IMR-90 (cell line): ENCODE data around the gene DGAT2. TPM values are rescaled to one million over a fixed set of nuclear protein-coding genes. Genes with fewer than 3 reads are reported as not detected.

ENCODE experiments used
- ATAC-seq: fragments of 200-7000 bp; cut with Tn5 transposase; 2 replicates; pipeline ENCODE4 v1.9.1; 2020; ENCODE audit warnings: low read depth, mild to moderate bottlenecking, moderate library complexity
- BruUV-seq: library from RNA; stranded (reverse); fragments of 400-500 nt; replicated peaks from 2 replicates; lab custom pipeline; 2021; lab: Mats Ljungman, UMichigan
- CTCF ChIA-PET: fragments of 300-600 bp; formaldehyde crosslinking; extraction: SDS; loops from one replicate; lab custom pipeline; 2021; ENCODE audit warnings: antibody characterized with exemption; lab: Yijun Ruan, JAX
- POLR2A ChIA-PET: fragments of 300-600 bp; sonication (Branson Sonifier 250); formaldehyde crosslinking; loops from one replicate; lab custom pipeline; 2022; ENCODE audit warnings: antibody characterized with exemption; ENCODE audit not compliant: unreplicated experiment; lab: Charles Lee
- DNase-seq: peaks from one replicate; pipeline ENCODE4 v3.0.0; 2013
- H2AFZ ChIP-seq: replicated peaks from 2 replicates; pipeline ENCODE3; 2013; ENCODE audit warnings: low read length, mild to moderate bottlenecking; ENCODE audit not compliant: poor library complexity
- H2AK5ac ChIP-seq: 2 replicates; pipeline ENCODE4 v1.6.1; 2013; ENCODE audit warnings: low read depth, low read length, inconsistent platforms
- H2AK9ac ChIP-seq: replicated peaks from 2 replicates; pipeline ENCODE3; 2013; ENCODE audit warnings: mild to moderate bottlenecking, low read depth, low read length, moderate library complexity; ENCODE audit not compliant: poor library complexity
- H2BK120ac ChIP-seq: 2 replicates; pipeline ENCODE4 v1.6.1; 2013; ENCODE audit warnings: low read depth, low read length, inconsistent platforms
- H2BK15ac ChIP-seq: 3 replicates; pipeline ENCODE4 v1.6.1; 2013; ENCODE audit warnings: low read depth, low read length, inconsistent platforms
- H2BK20ac ChIP-seq: 2 replicates; pipeline ENCODE4 v1.6.1; 2013; ENCODE audit warnings: low read depth, mild to moderate bottlenecking, inconsistent platforms, low read length, moderate library complexity
- H2BK5ac ChIP-seq: 2 replicates; pipeline ENCODE4 v1.6.1; 2013; ENCODE audit warnings: mild to moderate bottlenecking, low read depth, low read length, inconsistent platforms; ENCODE audit not compliant: poor library complexity, severe bottlenecking
- H3K14ac ChIP-seq: replicated peaks from 2 replicates; pipeline ENCODE4 v1.6.1; 2013; ENCODE audit warnings: low read depth, low read length, inconsistent platforms
- H3K18ac ChIP-seq: 2 replicates; pipeline ENCODE4 v1.6.1; 2013; ENCODE audit warnings: low read depth, low read length, control low read depth
- H3K23ac ChIP-seq: 2 replicates; pipeline ENCODE4 v1.6.1; 2013; ENCODE audit warnings: low read depth, low read length, inconsistent platforms
- H3K27ac ChIP-seq: 2 replicates; pipeline ENCODE4 v1.5.1; 2013; ENCODE audit warnings: mild to moderate bottlenecking, control low read depth, low read length; ENCODE audit not compliant: insufficient read depth
- H3K27me3 ChIP-seq: 2 replicates; pipeline ENCODE4 v1.6.1; 2013; ENCODE audit warnings: low read length; ENCODE audit not compliant: control insufficient read depth, insufficient read depth
- H3K36me3 ChIP-seq: 2 replicates; pipeline ENCODE4 v1.6.1; 2013; ENCODE audit warnings: low read length, mixed read lengths; ENCODE audit not compliant: control insufficient read depth, insufficient read depth
- H3K4ac ChIP-seq: 2 replicates; pipeline ENCODE4 v1.6.1; 2013; ENCODE audit warnings: low read depth, low read length, inconsistent platforms
- H3K4me1 ChIP-seq: 2 replicates; pipeline ENCODE4 v1.6.1; 2013; ENCODE audit warnings: low read length, mixed read lengths; ENCODE audit not compliant: control insufficient read depth, insufficient read depth
- H3K4me2 ChIP-seq: 2 replicates; pipeline ENCODE4 v1.6.1; 2013; ENCODE audit warnings: low read depth, mild to moderate bottlenecking, control low read depth, low read length, moderate library complexity
- H3K4me3 ChIP-seq: 2 replicates; pipeline ENCODE4 v1.5.1; 2013; ENCODE audit warnings: low read depth, mild to moderate bottlenecking, control low read depth, low read length, moderate library complexity; ENCODE audit not compliant: insufficient read depth
- H3K56ac ChIP-seq: 2 replicates; pipeline ENCODE4 v1.6.1; 2013; ENCODE audit warnings: low read length, inconsistent platforms; ENCODE audit not compliant: insufficient read depth; ENCODE audit errors: extremely low read depth
- H3K79me1 ChIP-seq, 2 experiments: 2 replicates each; pipeline ENCODE4 v1.6.1; 2013; ENCODE audit warnings: low read length in 2 of 2, inconsistent platforms in 1 of 2, low read depth in 1 of 2
- H3K9ac ChIP-seq: 2 replicates; pipeline ENCODE4 v1.6.1; 2013; ENCODE audit warnings: low read depth, low read length, control low read depth
- H3K9me1 ChIP-seq: 2 replicates; pipeline ENCODE4 v1.6.1; 2013; ENCODE audit warnings: low read length, inconsistent platforms; ENCODE audit not compliant: insufficient read depth
- H3K9me3 ChIP-seq: 2 replicates; pipeline ENCODE4 v1.6.1; 2013; ENCODE audit warnings: low read length; ENCODE audit not compliant: control insufficient read depth, insufficient read depth
- H4K20me1 ChIP-seq: 2 replicates; pipeline ENCODE4 v1.6.1; 2013; ENCODE audit warnings: low read length, inconsistent platforms; ENCODE audit not compliant: insufficient read depth
- H4K5ac ChIP-seq: 2 replicates; pipeline ENCODE4 v1.6.1; 2013; ENCODE audit warnings: mild to moderate bottlenecking, low read depth, low read length, control low read depth
- H4K8ac ChIP-seq, 2 experiments: 2 replicates each; pipeline ENCODE4 v1.6.1; 2013; ENCODE audit warnings: low read depth in 2 of 2, low read length in 2 of 2, control low read depth in 1 of 2, inconsistent platforms in 1 of 2
- H4K91ac ChIP-seq: 2 replicates; pipeline ENCODE4 v1.6.1; 2013; ENCODE audit warnings: low read depth, low read length, inconsistent platforms; ENCODE audit not compliant: insufficient read depth
- CEBPB ChIP-seq: IDR thresholded peaks from 2 replicates; pipeline ENCODE4 v1.6.1; 2012; ENCODE audit warnings: low read depth, low read length, improper control_type of control experiment
- MAZ ChIP-seq: IDR thresholded peaks from 2 replicates; pipeline ENCODE4 v1.6.1; 2012; ENCODE audit warnings: low read depth, mild to moderate bottlenecking, low read length, improper control_type of control experiment, moderate library complexity, borderline replicate concordance
- whole genome bisulfite sequencing, 2 experiments: methylation state at CpG; one replicate each; pipeline versions ENCODE4 v1.1.5 to v1.1.7; 2013; ENCODE audit warnings: missing lambda C conversion rate in 2 of 2; ENCODE audit not compliant: insufficient read length in 1 of 2; ENCODE audit errors: extremely low coverage in 2 of 2; 5-methylcytosine and 5-hydroxymethylcytosine counted together
- dilution Hi-C: fragments of 300-500 bp; cut with HindIII; formaldehyde crosslinking; loops from one replicate; pipeline ENCODE4 v1.14.3; 2018; ENCODE audit warnings: low sequenced_read_pairs; ENCODE audit not compliant: unreplicated experiment
- in situ Hi-C: fragments of 300-500 bp; cut with MboI; formaldehyde crosslinking; loops from 3 replicates; pipeline ENCODE4 v1.14.3; 2019; ENCODE audit warnings: low sequenced_read_pairs, inconsistent platforms, mixed read lengths
- intact Hi-C: fragments of 100-400 bp; cut with micrococcal nuclease; formaldehyde crosslinking; loops from 2 replicates; pipeline ENCODE4 v1.10.0; 2022
- polyA plus RNA-seq, 3 experiments: library from polyadenylated mRNA; depleted of rRNA; stranded (reverse); fragments of >200 nt; gene quantifications; 2 replicates each; pipeline ENCODE4 v1.2.3, GENCODE V29; 2012; ENCODE audit warnings: low replicate concordance in 1 of 3
- total RNA-seq: library from RNA; depleted of rRNA; stranded (reverse); fragments of >200 nt; gene quantifications from 2 replicates; pipeline ENCODE4 v1.2.3, GENCODE V29; 2012

Gene DGAT2
- total and polyA plus RNA-seq, 2 of the 4 experiments (the other 2 are of a cell fraction), result 2.3 to 2.4 TPM

DNA sequence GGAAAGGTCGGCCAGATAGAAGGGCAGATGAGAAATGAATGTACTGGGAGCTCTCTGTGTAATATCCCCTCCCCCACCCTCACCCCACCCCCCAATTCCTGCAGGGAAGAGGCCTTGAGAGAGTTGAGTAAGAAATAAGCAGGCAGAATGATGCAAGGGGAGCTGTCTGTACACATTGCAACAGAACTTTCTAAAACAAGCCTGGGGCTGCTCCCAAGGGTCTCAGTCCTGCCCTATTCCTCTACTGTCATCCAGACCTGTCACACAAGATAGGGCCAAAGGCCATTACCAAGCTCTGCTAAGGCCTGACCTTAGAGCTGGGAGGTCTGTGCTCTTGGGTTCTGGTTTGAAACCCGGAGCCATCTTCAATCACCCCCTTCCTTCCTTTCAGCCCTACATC is 5.7 kb upstream of the DGAT2 start:
- peak overlapping the region; percentile 1; the same call in 1 of the 2 replicates for H4K91ac ChIP-seq
- TF ChIP-seq MAZ, result no peak
- TF ChIP-seq CEBPB, result peak; percentile 81
- H2BK5ac ChIP-seq, result peak overlapping the region; percentile 24
- H3K36me3 ChIP-seq, result no peaks in the 10 kb centered on the region
- H3K27ac ChIP-seq, result peak overlapping the region; percentile 69; the same call in 1 of the 2 replicates
- H4K8ac ChIP-seq, result 0 out of 4 replicates have a peak overlapping the region, but pooled peaks of 1 of the 2 experiments have one; percentile 12
- peaks cover 4% of the 10 kb centered on the region for H3K4me1 ChIP-seq
- H4K5ac ChIP-seq, result peak overlapping the region; percentile 70
- CTCF ChIA-PET, result no interaction called here
- H2BK20ac ChIP-seq, result no peak overlapping the region; the same call in 1 of the 2 replicates
- H2BK120ac ChIP-seq, result peak overlapping the region; percentile 50; the same call in 1 of the 2 replicates
- H3K4me2 ChIP-seq, result peak overlapping the region; percentile 83
- no peak overlapping the region for H2AFZ ChIP-seq
- dilution Hi-C loops (no loop called here), intact Hi-C loops (no loop called here), in situ Hi-C loops (no loop called here)
- H4K20me1 ChIP-seq, result no peaks in the 10 kb centered on the region
- peak overlapping the region; percentile 48; the same call in 1 of the 2 replicates for H3K4ac ChIP-seq
- H3K4me3 ChIP-seq, result no peak overlapping the region
- no peak overlapping the region for H3K56ac ChIP-seq
- H3K79me1 ChIP-seq, result no peaks in the 10 kb centered on the region
- no peak overlapping the region for H2AK9ac ChIP-seq
- peak overlapping the region; percentile 48; the same call in 1 of the 2 replicates for H3K9ac ChIP-seq
- DNase-seq (peak; percentile 54), ATAC-seq (peak; percentile 52)
- no peak overlapping the region for H3K14ac ChIP-seq
- H3K9me1 ChIP-seq, result no peaks in the 10 kb centered on the region; the same call in 1 of the 2 replicates
- no CpG with 5 or more reads among the region's 2 CpGs for WGBS, 2 experiments
- H3K18ac ChIP-seq, result peak overlapping the region; percentile 90
- H3K9me3 ChIP-seq, result no peaks in the 10 kb centered on the region
- no peak overlapping the region for H3K23ac ChIP-seq
- BruUV-seq, result no TSS peak
- POLR2A ChIA-PET, result no interaction called here
- H2BK15ac ChIP-seq, result no peak overlapping the region
- peaks cover 16% of the 10 kb centered on the region; the same call in 1 of the 2 replicates for H3K27me3 ChIP-seq
- no peak overlapping the region for H2AK5ac ChIP-seq
